GM19438 (cell line): ENCODE results near the gene RAB3GAP2.
"Not testable (repeated sequence)": the region's sequence is repeated elsewhere in the genome, so short reads cannot be mapped to it uniquely, and the experiment has no call there.

Experiments
- ATAC-seq: cut with Tn5 transposase; IDR thresholded peaks from one replicate; pipeline ENCODE4 v1.9.1; 2021; ENCODE audit warnings: low read depth; ENCODE audit not compliant: unreplicated experiment

RAB3GAP2 gene

GRCh38 chr1:220157738-220158137 is 114.5 kb downstream of the RAB3GAP2 start:
- ATAC-seq: no peak

- no peak for ATAC-seq
Observed at GRCh38 chr1:220156620-220157146, 115.6 kb downstream of the RAB3GAP2 start.

GRCh38 chr1:220153147-220153546 is 119.1 kb downstream of the RAB3GAP2 start:
- no peak for ATAC-seq

GRCh38 chr1:220151454-220151853 is 120.8 kb downstream of the RAB3GAP2 start:
- no peak for ATAC-seq

- no peak for ATAC-seq
Observed at GRCh38 chr1:220149742-220150141, 122.5 kb downstream of the RAB3GAP2 start.

- no peak for ATAC-seq
Observed at GRCh38 chr1:220144051-220144450, 128.2 kb downstream of the RAB3GAP2 start.

- ATAC-seq: no peak
Observed at GRCh38 chr1:220139966-220140365, 132.3 kb downstream of the RAB3GAP2 start.

- no peak for ATAC-seq
Observed at GRCh38 chr1:220137019-220137786, 135.1 kb downstream of the RAB3GAP2 start.

GRCh38 chr1:220135755-220136154 is 136.5 kb downstream of the RAB3GAP2 start:
- ATAC-seq: no peak

- no peak for ATAC-seq
Observed at GRCh38 chr1:220129479-220130210, 142.6 kb downstream of the RAB3GAP2 start.

DNA sequence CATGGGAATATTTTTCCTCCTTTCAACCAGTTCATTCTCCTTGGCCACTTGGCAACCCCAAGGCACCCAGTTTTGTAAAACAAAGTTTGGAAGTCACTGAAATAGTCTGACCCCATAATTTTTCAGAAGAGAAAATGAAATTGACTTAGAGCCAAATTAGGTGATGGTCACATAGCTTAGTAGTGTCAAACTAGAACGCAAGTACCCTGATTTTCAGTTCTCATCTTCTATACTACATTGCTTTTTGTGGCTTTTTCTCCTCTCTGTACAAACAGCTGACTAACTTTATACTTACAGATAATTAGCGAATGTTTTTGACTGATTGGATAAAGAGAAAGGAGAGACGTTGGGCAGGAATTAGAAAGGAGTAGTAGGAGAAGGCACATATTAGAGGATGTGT is 145.2 kb downstream of the RAB3GAP2 start:
- ATAC-seq: no peak

- no peak for ATAC-seq
Observed at GRCh38 chr1:220124542-220124941, 147.7 kb downstream of the RAB3GAP2 start.

- ATAC-seq: no peak
Observed at GRCh38 chr1:220123889-220124288, 148.4 kb downstream of the RAB3GAP2 start.

- ATAC-seq: no peak
Observed at GRCh38 chr1:220123066-220123465, 149.2 kb downstream of the RAB3GAP2 start.

- no peak for ATAC-seq
Observed at GRCh38 chr1:220121791-220122530, 150.3 kb downstream of the RAB3GAP2 start.

GRCh38 chr1:220119043-220119512 is 153.2 kb downstream of the RAB3GAP2 start:
- ATAC-seq: no peak

DNA sequence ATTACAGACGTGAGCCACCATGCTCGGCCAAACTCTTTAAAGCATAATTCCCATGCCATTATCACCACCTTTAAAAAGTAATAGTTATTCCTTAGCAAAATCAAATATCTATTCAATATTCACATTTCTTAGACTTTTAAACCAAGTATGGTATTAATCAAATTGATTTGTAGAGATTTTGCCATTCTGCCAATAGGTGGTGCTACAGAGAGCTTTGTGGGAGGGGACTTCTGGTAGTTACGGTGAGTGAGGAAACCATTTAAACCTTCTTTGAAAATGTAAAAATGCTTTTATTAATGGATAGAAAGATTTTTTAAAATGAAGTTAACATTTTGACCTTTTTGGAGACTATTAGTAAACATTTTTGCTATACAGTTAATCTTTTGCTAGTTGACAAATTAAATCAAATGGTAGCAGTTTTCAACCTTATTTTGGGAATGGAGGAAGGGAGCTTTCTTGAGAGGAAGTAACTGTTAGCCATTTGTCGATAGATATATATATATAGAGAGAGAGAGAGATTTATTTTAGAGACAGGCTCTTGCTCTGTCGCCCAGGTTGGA is 159.0 kb downstream of the RAB3GAP2 start:
- peak; percentile 65 for ATAC-seq

DNA sequence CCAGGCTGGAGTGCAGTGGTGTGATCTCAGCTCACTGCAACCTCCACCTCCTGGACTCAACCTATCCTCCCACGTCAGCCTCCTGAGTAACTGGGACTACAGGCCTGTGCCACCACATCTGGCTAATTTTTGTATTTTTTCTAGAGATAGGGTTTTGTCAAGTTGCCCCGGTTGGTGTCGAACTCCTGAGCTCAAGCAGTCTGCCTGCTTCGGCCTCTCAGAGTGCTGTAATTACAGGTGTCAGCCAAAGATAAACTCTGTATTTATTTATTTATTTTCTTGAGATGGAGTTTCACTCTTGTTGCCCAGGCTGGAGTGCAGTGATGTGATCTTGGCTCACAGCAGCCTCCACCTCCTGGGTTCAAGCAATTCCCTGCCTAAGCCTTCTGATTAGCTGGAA is 159.7 kb downstream of the RAB3GAP2 start:
- ATAC-seq: not testable (repeated sequence)

- not testable (repeated sequence) for ATAC-seq
Observed at GRCh38 chr1:220110473-220110872, 161.8 kb downstream of the RAB3GAP2 start.

DNA sequence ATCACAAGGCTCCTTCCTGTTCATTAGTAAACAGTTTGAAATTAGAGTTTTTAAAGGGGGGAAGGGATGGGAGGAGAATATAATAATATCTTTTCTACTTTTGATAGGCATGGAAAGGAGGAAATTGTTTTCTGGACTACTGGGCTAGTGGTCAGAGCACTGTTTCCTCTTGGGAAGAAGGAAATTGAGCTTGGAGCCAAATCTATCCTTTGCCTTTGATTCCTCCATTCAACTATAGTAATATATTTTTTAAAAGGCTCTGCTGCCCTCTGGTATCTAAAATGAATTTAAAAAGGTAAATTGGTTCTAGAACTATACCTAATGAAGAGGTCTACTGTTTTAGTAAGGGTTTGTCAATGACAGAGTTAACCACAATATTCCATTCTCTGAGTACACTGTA is 172.4 kb downstream of the RAB3GAP2 start:
- ATAC-seq: no peak
